Measurements from ENCODE around the gene HTT-AS. TPM values are rescaled to one million over a fixed set of nuclear protein-coding genes. Genes with fewer than 3 reads are reported as not detected.

The HTT-AS gene
- total RNA-seq, 4 donors from 2014 or later: not detected

DNA sequence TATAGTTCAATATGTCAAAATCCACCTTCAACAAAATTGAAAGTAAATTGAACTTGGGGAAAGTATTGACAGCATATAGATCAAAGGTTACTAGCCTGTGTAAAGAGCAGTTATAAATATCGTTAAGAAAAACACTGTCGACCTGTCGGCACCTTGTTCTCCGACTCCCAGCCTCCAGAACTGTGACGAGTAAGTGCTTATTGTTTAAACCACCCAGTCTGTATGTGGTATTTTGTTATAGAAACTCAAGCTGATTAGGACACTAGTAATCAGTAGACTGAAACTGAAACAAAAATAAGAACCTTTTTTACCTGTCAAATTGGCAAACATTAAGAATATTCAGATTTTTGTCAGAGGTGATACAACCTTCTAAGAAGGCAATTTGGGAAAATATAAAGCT lies 17.1 kb upstream of the HTT-AS start:
- H3K9me3 ChIP-seq: no peaks in the 10 kb centered on the region
- no peak for ATAC-seq
- peaks cover 0 to 63% of the 10 kb centered on the region in 2 donors for H3K36me3 ChIP-seq
- no peak overlapping the region for H3K27ac ChIP-seq
- H3K4me1 ChIP-seq: no peaks in the 10 kb centered on the region
- TF ChIP-seq POLR2A (IDR thresholded peaks at IDR 0.05) (no peak), POLR2AphosphoS5 (IDR thresholded peaks at IDR 0.05) (no peak), CTCF (IDR thresholded peaks at IDR 0.05) (no peak), EP300 (IDR thresholded peaks at IDR 0.05) (no peak)
- no peak overlapping the region for H3K4me3 ChIP-seq
- no peaks in the 10 kb centered on the region for H3K27me3 ChIP-seq
- WGBS, 2 donors (ENCODE audit: low coverage in 1 of 2): 58 to 63% methylated on average over 5 of the region's 5 CpGs

DNA sequence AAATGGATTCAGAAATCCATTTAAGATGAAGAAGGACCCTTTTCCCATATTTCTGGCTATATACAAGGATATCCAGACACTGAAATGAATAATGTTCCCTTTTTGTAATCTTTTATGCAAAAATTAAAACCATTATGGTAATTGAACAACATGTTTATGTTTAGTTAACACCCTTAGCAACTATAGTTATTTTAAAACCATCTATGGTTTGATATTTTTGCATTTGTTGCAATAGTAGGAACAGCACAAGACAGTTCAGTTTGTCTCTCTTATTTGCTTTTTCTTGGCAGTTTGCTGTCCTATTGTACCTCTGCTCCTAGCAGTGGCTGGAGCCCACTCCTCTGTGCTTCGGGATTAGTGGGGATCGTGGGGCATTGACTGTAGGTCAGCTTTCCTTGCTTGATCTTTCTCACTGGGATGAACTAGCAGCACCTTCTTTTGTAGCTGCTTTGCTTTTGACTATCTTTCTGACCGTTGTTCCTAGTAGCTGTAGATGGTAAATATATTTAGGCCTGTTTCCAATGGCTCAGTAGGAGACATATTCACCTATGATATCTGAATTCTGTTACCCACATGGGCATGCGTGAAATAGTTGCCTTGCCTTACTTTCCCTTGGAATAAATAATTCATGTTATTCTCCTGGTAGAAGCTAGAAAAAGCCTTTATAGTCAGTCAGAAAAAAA lies 12.9 kb upstream of the HTT-AS start:
- H3K27ac ChIP-seq: no peak overlapping the region
- H3K27me3 ChIP-seq: no peaks in the 10 kb centered on the region
- WGBS, 2 donors (ENCODE audit: low coverage in 1 of 2): 87 to 89% methylated on average over 4 of the region's 4 CpGs
- H3K4me3 ChIP-seq: no peak overlapping the region
- TF ChIP-seq EP300 (IDR thresholded peaks at IDR 0.05) (no peak), POLR2A (IDR thresholded peaks at IDR 0.05) (no peak), POLR2AphosphoS5 (IDR thresholded peaks at IDR 0.05) (no peak), CTCF (IDR thresholded peaks at IDR 0.05) (no peak)
- ATAC-seq: no peak
- no peaks in the 10 kb centered on the region for H3K9me3 ChIP-seq
- peaks cover 0 to 38% of the 10 kb centered on the region in 2 donors for H3K36me3 ChIP-seq
- no peaks in the 10 kb centered on the region for H3K4me1 ChIP-seq

DNA sequence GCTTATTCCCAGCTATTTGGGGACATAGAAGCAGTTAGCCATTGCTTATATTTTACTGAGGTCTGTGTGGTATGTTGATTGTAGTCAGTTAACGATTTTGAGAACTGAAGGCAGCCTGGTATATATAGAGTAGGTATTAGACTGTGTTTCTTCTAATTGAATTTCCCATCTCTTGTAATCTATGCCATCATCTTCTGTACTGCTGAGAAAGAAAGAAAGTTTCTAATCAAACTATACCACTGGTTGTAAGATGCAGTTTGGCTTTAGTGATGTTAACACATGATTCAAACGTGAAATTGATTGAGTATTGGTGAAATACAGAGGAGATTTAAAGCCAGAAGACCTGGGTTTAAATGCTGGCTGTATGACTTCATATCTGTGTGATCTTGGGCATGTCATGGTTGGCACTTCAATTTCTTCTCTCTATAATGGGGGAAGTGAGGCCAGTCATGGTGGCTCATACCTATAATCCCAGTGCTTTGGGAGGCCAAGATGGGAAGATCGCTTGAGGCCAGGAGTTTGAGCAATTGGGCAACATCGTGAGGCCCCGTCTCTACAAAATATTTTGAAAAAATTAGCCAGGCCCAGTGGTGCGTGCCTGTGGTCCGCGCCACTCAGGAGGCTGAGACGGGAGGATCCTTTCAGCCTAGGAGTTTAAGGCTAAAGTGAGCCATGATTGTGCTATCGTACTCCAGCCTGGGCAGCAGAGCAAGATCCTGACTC lies 11.8 kb upstream of the HTT-AS start:
- Histone ChIP-seq H3K4me3 (no peak overlapping the region), H3K27ac (no peak overlapping the region), H3K36me3 (peaks cover 0 to 31% of the 10 kb centered on the region in 2 donors), H3K27me3 (no peaks in the 10 kb centered on the region), H3K9me3 (no peaks in the 10 kb centered on the region), H3K4me1 (no peaks in the 10 kb centered on the region)
- no peak for ATAC-seq
- TF ChIP-seq POLR2AphosphoS5 (IDR thresholded peaks at IDR 0.05) (no peak), CTCF (IDR thresholded peaks at IDR 0.05) (no peak), POLR2A (IDR thresholded peaks at IDR 0.05) (no peak), EP300 (IDR thresholded peaks at IDR 0.05) (no peak)
- WGBS, 2 donors (ENCODE audit: low coverage in 1 of 2): 91 to 95% methylated on average over 6 to 9 of the region's 10 CpGs

GRCh38 chr4:3083732-3084131 lies 9.4 kb upstream of the HTT-AS start:
- H3K27ac ChIP-seq: no peak overlapping the region
- no peak for TF ChIP-seq POLR2AphosphoS5 (IDR thresholded peaks at IDR 0.05)
- H3K36me3 ChIP-seq: peaks cover 0 to 18% of the 10 kb centered on the region in 2 donors
- H3K4me3 ChIP-seq: no peak overlapping the region
- H3K9me3 ChIP-seq: no peaks in the 10 kb centered on the region
- H3K27me3 ChIP-seq: no peaks in the 10 kb centered on the region
- ATAC-seq: no peak
- H3K4me1 ChIP-seq: peaks cover 0 to 14% (median 0%) of the 10 kb centered on the region in 3 donors
- 38 to 100% methylated on average over 1 of the region's 1 CpG for WGBS, 2 donors (ENCODE audit: low coverage in 1 of 2)

GRCh38 chr4:3082925-3083515 lies 8.7 kb upstream of the HTT-AS start:
- no peak for TF ChIP-seq CTCF (IDR thresholded peaks at IDR 0.05)
- no peak for TF ChIP-seq POLR2A (IDR thresholded peaks at IDR 0.05)
- TF ChIP-seq EP300 (IDR thresholded peaks at IDR 0.05): no peak
- no peak for TF ChIP-seq POLR2AphosphoS5 (IDR thresholded peaks at IDR 0.05)
- peaks cover 0 to 21% (median 0%) of the 10 kb centered on the region in 3 donors for H3K4me1 ChIP-seq
- no peak for ATAC-seq
- H3K9me3 ChIP-seq: no peaks in the 10 kb centered on the region
- H3K36me3 ChIP-seq: peaks cover 0 to 11% of the 10 kb centered on the region in 2 donors
- WGBS, 2 donors (ENCODE audit: low coverage in 1 of 2): 81% methylated on average over 4 to 6 of the region's 6 CpGs
- no peak overlapping the region for H3K4me3 ChIP-seq
- H3K27ac ChIP-seq: no peak overlapping the region
- no peaks in the 10 kb centered on the region for H3K27me3 ChIP-seq
